Stimulated activated CD4-positive, alpha-beta T cell treated with anti-CD3 and anti-CD28 coated beads, Interleukin-1b, Interleukin-23, amount 100 ng/mL, for 48 hours (primary cell): ENCODE results near the gene CRYBG2.
"Not testable (repeated sequence)": the region's sequence is repeated elsewhere in the genome, so short reads cannot be mapped to it uniquely, and the experiment has no call there.

Experiments
- DNase-seq: peaks from one replicate; pipeline ENCODE4 v3.0.0-alpha.2; 2020

Gene CRYBG2

DNA sequence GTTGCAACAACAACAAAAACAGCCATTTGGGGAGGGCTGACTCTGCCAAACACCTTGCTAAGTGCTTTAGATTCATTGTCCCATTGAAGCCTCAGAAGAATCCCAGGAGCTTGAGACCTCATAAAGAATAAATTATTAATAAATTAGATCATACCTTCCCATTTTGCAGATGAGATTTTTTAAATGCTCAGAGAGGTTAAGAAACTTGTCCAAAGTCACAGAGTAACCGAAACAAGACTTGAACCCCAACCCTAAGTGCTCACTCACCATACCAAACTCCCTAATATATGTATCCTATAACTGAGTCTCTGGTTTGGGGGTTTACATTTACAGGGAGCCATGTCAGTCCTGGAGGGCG lies 3.6 kb downstream of the CRYBG2 start:
- no peak for DNase-seq

- no peak for DNase-seq
Observed at GRCh38 chr1:26349877-26350244, 4.1 kb downstream of the CRYBG2 start.

- no peak for DNase-seq
Observed at GRCh38 chr1:26349188-26349876, 4.6 kb downstream of the CRYBG2 start.

DNA sequence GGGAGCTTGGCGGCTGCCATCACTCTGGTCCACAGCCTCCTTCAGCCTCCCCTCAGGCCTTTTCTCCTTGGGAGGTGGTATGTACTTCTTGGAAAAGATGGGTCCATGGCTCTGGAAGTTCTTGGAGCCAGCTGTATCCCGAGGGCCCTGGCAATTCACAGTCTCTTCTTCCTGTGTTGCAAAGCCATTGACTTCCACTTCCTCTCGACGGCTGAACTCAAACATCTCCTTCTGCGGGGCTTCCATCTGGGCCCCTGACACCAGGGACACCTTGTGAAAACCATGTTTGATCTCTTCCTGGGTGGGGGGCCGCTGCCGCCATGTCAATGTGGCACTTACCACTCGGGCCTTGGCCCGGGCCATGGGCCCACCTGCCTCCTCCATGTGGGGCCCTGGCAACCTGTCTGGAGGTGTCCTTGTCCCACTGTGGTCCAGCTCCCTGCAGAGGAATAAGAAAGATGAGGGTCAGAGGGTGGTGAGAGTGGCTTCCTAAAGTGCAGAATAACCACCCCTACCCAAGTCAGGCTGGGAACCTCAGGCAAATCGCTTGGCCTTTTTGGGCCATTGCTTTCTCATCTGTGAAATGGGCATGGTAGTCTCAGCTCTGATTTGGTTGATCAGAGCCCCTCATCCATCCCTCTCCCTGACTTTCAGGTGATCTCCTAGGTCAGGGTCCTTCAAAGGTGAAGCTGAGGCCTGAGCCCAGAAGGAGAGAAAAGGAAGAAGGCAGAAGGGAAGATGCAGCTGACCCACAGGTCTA lies 7.5 kb downstream of the CRYBG2 start:
- no peak for DNase-seq

- no peak for DNase-seq
Observed at GRCh38 chr1:26345718-26346117, 8.2 kb downstream of the CRYBG2 start.

DNA sequence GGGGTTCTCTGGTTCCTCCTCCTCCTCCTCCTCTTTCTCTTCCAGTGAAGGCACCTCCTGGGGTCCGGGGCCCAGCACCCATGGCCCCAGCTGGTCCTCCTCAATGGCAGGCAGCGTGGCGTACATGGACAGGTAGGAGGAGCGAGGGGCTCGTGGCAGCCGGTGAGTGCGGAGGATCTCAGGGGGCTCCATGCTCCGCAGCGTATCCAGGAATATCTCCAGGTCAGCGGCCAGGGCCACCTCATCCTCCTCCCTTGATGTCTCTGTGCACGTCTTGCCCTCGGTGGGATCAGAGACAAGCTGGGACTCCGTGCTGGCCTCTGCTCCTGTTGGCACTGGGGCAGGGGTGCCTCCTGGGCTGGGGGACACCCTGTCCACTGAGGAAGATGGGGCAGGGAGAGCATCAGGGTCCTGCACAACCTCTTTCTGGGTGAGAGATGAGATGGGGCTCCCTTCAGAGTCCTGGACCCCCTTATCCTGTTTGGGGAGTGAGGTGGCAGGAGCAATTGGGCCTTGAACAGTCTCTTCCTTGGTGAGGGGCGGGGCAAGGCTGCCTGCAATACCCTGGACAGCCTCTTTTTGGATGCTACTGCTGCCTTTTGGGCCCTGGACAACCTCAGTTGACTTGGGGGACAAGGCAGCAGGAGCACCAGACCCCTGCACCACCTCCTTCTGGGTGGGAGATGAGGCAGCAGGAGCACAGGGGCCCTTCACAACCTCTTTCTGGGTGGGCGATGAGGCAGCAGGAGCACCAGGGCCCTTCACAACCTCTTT lies 9.6 kb downstream of the CRYBG2 start:
- no peak for DNase-seq

GRCh38 chr1:26340047-26340481 lies 13.9 kb downstream of the CRYBG2 start:
- no peak for DNase-seq

- DNase-seq, result no peak
Observed at GRCh38 chr1:26338670-26339069, 15.3 kb downstream of the CRYBG2 start.

DNA sequence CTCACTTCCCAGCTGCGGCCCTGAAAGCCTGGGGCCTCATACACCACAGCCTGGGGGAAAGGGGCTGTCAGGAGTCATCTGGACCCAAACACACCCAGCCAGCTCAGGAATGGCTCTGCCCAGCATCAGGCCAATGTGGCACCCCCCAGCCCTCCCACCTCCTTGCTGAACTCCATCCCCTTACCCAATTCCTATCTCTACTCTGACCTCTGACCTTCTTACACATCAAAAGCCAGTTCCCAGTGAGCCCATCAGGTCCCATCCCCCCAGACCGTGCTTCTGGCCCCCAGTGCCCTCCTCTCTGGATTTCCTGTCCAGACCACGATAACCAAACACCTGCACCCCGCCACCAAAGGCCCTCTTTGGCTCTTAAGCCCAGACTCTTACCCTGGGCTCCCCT lies 16.3 kb downstream of the CRYBG2 start:
- no peak for DNase-seq

DNA sequence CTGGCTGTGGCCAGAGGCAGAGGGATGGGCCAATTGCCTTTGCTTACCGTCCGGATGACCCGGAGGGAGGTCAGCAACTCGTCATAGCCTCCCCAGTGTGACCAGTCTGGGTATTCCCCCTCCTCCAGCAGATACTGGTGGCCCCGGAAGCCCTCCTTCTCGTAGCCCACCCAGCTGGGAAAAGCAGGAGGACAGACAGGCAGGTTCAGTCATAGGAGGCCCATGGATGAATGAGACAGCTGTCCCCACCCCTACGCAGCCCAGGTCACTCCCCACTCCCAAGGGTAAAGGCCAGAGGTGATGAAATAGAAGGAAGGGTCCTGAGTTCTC lies 16.8 kb downstream of the CRYBG2 start:
- no peak for DNase-seq

DNA sequence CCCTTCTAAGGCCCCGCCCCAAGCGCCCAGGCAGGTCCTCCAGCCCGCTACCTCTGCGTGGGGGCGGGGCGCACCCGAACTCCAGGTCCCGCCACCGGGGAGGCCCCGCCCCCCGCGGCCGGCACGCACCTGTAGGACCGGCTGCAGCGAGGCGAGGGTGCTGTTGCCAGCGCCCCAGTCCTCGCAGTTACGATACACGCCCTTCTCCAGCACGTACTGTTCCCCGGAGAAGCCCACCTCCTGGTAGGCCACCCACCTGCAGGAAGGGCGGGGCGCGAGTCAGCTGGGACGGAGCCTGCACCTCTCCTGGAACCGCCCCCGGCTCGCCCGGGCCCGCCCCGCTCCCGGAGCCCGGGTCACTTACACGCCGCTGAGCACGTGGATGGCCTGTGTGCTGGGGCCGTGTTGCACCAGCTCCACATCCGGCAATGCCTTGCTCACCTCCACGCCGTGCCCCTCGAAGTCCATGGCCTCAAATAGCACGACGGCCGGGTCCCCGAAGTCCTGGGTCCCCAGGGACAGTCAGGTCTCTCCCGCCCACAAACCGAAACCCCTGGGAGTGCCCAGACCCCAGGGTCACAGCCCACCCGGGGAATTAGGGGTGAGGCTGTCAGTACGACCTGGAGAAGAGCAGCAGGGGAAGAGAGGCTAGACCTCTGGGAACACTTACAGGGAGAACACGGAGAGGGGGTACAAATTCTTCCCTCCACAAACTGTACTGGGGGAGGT lies 17.3 kb downstream of the CRYBG2 start:
- peak; percentile 81 for DNase-seq

DNA sequence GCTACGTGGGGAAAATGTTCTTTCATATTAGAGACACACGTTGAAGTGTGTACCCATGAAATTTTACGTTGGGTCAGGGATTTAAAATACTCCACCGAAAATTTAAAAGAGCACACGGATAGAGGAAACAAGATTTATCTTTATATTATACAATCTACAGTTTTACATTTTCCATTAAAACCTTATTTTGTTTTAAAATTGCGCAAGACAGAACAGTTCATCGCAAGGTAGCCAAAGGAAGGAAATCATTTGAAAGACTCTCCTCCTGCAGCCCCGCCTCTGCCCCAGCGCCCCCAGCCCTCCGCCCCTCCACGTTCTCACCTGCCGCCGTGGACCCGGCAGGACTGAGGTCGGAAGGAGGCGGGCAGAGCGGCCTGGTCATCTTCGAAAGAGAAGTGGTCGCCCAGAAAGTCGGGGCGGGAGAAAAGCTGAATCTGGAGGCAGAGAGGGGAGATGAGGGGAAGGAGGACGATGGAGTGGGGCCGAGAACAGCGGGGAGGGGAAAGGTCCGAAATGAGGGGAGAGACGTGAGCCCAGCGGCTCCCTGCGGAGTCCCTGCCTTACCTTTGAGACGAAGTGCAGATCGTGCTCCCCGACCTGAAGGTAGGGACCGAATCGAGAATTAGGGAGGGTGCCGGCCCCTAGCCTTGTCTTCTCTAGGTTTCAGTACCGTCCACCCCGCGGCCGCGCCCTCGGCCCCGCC lies 18.0 kb downstream of the CRYBG2 start:
- no peak for DNase-seq

- DNase-seq, result not testable (repeated sequence)
Observed at GRCh38 chr1:26333312-26333711, 20.6 kb downstream of the CRYBG2 start.

- no peak for DNase-seq
Observed at GRCh38 chr1:26330276-26330675, 23.7 kb downstream of the CRYBG2 start.

DNA sequence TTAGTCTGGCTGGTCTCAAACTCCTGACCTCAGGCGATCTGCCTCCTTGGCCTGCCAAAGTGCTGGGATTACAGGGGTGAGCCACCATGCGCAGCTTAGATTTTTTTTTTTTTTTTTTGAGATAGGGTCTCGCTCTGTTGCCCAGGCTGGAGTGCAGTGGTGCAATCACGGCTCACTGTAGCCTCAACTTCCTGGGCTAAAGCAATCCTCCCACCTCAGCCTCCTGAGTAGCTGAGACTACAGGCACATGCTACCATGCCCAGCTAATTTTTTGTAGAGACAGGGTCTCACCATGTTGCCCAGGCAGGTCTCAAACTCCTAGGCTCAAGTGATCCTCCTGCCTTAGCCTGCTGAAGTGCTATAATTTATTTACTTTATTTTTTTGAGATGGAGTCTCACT lies 24.6 kb downstream of the CRYBG2 start:
- not testable (repeated sequence) for DNase-seq

DNA sequence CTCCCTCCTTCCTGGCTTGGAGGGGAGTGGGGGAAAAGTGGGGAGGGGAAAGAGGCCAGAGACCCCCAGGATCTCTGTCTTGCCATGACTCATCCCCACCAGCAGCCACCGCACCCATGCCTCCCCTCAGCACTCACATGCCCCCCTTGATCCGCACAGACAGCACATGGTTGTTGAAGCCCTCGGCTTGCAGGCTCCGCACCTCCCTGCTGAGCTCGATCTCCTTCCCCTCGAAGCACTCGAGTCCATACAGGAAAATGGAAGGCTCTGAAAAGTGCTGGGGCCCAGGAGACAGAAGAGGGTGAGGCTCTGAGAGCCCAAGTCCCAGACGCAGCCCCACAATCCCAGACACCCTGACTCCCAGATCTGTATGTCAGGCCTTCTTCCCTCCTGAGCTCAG lies 25.3 kb downstream of the CRYBG2 start:
- no peak for DNase-seq

DNA sequence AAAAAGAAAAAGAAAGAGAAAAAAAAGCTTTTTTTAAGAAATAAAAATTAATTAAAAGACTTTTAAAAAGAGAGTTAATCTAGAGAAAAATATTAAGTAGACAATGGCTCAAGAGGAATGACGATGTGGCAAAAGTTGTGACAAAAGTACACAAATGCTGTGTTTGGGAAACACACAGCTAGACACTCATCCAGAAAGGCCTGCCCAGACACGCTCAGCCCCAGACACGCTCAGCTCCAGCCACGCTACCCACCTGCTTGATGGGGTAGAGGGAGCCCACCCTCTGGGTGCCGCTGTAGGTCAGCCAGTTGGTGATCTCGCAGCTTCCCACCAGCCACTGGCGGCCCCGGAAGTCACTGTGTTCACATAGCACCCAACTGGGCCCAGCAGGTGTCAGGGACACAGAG lies 26.0 kb downstream of the CRYBG2 start:
- no peak for DNase-seq

- no peak for DNase-seq
Observed at GRCh38 chr1:26324550-26324949, 29.4 kb downstream of the CRYBG2 start.

DNA sequence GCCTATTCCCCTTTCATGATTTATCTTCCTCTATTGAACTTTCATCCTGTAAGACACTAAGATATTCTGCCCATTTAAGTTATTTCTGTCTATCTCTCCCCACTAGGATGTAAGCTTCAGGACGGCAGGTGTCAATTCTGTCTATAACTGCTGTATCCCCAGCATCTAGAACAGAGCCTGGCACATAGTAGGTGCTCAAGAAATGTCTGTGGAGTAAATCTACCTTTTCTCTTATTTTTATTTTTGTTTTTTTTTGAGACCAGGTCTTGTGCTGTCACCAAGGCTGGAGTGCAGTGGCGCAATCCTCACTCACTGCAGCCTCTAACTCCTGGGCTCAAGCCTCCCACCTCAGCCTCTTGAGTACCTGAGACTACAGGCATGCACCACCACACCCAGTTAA lies 30.5 kb downstream of the CRYBG2 start:
- DNase-seq, result no peak

- DNase-seq, result no peak
Observed at GRCh38 chr1:26322042-26322331, 31.9 kb downstream of the CRYBG2 start.

- peak; percentile 95 for DNase-seq
Observed at GRCh38 chr1:26321315-26322041, 32.5 kb downstream of the CRYBG2 start.

DNA sequence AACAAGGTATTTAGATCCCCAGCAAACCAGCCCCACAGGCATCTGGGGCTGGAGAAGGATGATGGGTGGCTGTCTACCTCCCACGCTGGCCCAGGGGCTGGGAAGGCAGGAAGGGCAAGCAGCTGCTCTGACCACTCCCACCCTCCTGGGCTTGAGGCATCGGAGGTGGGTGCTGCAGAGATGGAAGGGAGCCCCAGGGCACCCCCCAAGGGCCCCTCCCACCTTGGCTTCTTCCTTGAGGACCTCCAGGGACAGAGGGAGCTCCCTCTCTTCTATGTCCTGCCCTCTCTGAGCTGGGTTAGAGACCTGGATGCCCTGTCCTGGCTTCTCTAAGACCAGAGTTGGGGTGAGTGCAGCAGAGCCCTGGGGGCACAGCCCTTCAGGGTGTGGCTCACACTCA lies 33.0 kb downstream of the CRYBG2 start:
- DNase-seq, result no peak
